Osteocyte (in vitro differentiated cells): ENCODE results near the gene MTMR10. TPM values are rescaled to one million over a fixed set of nuclear protein-coding genes. Genes with fewer than 3 reads are reported as not detected.

Experiments used
- DNase-seq: peaks from one replicate; pipeline ENCODE4 v3.0.0; 2021; ENCODE audit warnings: mixed read lengths; ENCODE audit not compliant: unreplicated experiment; ENCODE audit errors: extremely low spot score
- H3K27ac Mint-ChIP-seq: one replicate; pipeline ENCODE4 v1.8.0; 2021; ENCODE audit warnings: mild to moderate bottlenecking, mixed read lengths; ENCODE audit not compliant: unreplicated experiment
- H3K27me3 Mint-ChIP-seq: one replicate; pipeline ENCODE4 v1.8.0; 2021; ENCODE audit warnings: mixed read lengths; ENCODE audit not compliant: unreplicated experiment
- H3K36me3 Mint-ChIP-seq: one replicate; pipeline ENCODE4 v1.8.0; 2021; ENCODE audit warnings: mixed read lengths; ENCODE audit not compliant: unreplicated experiment
- H3K4me1 Mint-ChIP-seq: one replicate; pipeline ENCODE4 v1.8.0; 2021; ENCODE audit warnings: mixed read lengths; ENCODE audit not compliant: unreplicated experiment
- H3K4me3 Mint-ChIP-seq: one replicate; pipeline ENCODE4 v1.8.0; 2021; ENCODE audit warnings: mild to moderate bottlenecking, moderate library complexity, mixed read lengths; ENCODE audit not compliant: unreplicated experiment
- H3K9me3 Mint-ChIP-seq: one replicate; pipeline ENCODE4 v1.8.0; 2021; ENCODE audit warnings: mixed read lengths; ENCODE audit not compliant: unreplicated experiment
- total RNA-seq: library from RNA; stranded (reverse); gene quantifications from 2 replicates; pipeline ENCODE4 v1.2.1, GENCODE V29; 2021
- TF ChIP-seq, protein P1 (sequence below): fragments of 200-600 bp; sonication (generic); IDR thresholded peaks from 2 replicates; pipeline ENCODE4 v1.5.0; 2021; ENCODE audit warnings: antibody characterized with exemption, mild to moderate bottlenecking, moderate library complexity

The MTMR10 gene
- total RNA-seq, 1 donor from 2014 or later: 23.3 TPM

DNA sequence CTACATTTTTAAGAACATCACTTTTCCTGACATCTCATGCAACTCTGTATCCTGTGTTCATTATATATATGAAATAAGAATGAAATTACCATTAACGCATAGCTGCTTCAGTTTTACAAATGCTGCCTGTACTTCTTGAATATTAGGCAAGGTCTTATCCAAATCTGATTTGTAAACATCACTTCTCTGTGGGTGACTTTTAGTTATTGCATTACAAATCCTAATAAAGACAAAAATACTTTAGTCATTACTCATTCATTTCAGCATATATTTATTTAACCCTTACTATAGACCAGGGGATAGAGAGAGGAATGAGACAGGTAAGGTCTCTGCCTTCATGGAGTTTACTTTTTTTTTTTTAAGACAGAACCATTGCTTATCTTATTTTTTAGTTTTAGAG lies 36.8 kb downstream of the MTMR10 start:
- Mint-ChIP-seq H3K4me1 (peaks cover 21% of the 10 kb centered on the region), H3K4me3 (no peak overlapping the region), H3K36me3 (peaks cover 62% of the 10 kb centered on the region), H3K27me3 (no peaks in the 10 kb centered on the region), H3K27ac (no peak overlapping the region), H3K9me3 (no peaks in the 10 kb centered on the region)
- TF ChIP-seq, protein P1, sequence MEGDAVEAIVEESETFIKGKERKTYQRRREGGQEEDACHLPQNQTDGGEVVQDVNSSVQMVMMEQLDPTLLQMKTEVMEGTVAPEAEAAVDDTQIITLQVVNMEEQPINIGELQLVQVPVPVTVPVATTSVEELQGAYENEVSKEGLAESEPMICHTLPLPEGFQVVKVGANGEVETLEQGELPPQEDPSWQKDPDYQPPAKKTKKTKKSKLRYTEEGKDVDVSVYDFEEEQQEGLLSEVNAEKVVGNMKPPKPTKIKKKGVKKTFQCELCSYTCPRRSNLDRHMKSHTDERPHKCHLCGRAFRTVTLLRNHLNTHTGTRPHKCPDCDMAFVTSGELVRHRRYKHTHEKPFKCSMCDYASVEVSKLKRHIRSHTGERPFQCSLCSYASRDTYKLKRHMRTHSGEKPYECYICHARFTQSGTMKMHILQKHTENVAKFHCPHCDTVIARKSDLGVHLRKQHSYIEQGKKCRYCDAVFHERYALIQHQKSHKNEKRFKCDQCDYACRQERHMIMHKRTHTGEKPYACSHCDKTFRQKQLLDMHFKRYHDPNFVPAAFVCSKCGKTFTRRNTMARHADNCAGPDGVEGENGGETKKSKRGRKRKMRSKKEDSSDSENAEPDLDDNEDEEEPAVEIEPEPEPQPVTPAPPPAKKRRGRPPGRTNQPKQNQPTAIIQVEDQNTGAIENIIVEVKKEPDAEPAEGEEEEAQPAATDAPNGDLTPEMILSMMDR: no peak
- DNase-seq: no peak

DNA sequence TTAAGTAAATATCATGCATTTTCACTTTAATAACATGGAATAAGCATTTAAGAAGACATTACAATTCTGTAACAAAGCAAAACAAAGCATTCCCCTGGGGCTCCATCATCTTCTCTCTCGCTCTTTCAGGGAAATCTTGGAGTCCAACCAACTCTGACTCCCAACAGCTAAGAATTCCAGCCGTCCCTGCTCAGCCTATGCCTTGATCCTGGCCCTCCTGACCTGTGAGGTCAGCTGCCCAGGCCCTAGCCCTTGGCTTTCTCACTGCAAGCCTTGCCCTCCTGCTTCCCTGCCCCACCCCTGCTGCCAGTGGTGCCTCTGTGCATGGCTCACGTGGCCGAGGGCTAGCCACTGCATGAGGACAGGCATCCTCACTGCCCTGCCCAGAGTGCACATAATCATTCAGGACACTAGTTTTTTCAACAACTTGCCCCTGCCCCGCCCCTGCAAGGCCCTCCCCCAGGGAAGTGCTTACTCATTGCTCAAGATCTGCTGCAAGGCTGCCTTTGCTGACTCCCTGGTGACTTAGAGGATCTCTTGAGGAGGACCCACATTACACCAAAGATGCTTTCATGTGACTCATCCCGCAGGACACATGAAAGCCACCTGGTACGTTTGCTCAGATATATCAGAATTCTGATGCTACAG lies 37.6 kb downstream of the MTMR10 start:
- Mint-ChIP-seq H3K27me3 (no peaks in the 10 kb centered on the region), H3K27ac (peak overlapping the region; percentile 70), H3K4me3 (no peak overlapping the region), H3K4me1 (peaks cover 21% of the 10 kb centered on the region), H3K36me3 (peaks cover 63% of the 10 kb centered on the region), H3K9me3 (peaks cover 5% of the 10 kb centered on the region)
- TF ChIP-seq, protein P1: no peak
- DNase-seq: no peak

DNA sequence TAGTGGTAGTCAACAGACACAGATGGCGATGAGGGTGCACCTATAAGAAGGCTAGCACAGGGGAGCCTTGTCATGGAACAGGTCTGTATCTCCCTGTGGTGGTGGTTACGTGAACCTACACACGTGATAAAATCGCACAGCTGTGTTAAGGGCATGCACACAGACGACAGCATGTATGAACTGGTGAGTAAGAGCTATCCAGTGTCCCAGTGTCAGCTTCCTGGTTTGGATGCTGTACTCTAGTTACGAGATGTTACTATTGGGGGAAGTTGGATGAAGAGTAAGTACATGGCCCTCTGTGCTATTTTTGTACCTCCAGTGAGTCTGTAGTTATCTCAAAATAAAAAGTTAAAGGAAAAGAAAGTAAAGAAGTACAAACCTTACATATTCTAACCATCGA lies 38.2 kb downstream of the MTMR10 start:
- Mint-ChIP-seq H3K4me1 (peaks cover 21% of the 10 kb centered on the region), H3K27ac (peak overlapping the region; percentile 27), H3K36me3 (peaks cover 69% of the 10 kb centered on the region), H3K9me3 (peaks cover 5% of the 10 kb centered on the region), H3K4me3 (no peak overlapping the region), H3K27me3 (no peaks in the 10 kb centered on the region)
- TF ChIP-seq, protein P1: no peak
- no peak for DNase-seq

DNA sequence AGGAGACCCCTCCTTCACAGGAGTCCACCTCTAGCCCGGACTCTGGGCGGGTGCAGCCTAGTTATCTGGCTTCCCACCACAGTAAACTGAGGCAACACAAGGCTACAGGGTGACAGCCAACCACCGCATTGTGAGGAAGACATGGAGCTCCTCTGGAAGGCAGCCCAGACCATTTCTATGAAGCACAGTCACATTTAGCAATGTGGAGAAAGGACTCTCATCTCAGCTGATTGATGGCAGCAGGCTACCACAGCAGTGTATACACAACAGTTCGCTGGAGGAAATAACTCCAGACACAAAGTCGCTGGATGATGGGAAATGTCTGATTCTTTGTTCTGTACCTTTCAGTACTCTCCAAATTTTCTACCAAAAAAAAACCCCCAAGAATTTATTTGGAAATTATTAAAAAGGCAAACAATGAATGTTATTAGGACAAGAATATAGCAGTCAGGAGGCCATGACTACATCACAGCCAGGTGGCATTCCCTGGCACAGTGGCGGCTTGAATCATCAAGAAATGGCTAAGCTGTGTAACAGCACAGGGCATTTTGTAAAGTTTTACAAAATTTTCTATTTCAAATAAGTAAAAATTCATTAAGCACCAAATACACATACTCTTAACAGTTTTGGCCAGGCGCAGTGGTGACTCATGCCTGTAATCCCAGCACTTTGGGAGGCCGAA lies 47.6 kb downstream of the MTMR10 start:
- no peak overlapping the region for H3K27ac Mint-ChIP-seq
- H3K27me3 Mint-ChIP-seq: no peaks in the 10 kb centered on the region
- H3K4me3 Mint-ChIP-seq: no peak overlapping the region
- H3K4me1 Mint-ChIP-seq: no peaks in the 10 kb centered on the region
- TF ChIP-seq, protein P1: no peak
- DNase-seq: no peak
- H3K9me3 Mint-ChIP-seq: no peaks in the 10 kb centered on the region
- peaks cover 65% of the 10 kb centered on the region for H3K36me3 Mint-ChIP-seq

- H3K4me3 Mint-ChIP-seq: no peak overlapping the region
- TF ChIP-seq, protein P1: no peak
- no peaks in the 10 kb centered on the region for H3K4me1 Mint-ChIP-seq
- H3K27me3 Mint-ChIP-seq: no peaks in the 10 kb centered on the region
- H3K27ac Mint-ChIP-seq: no peak overlapping the region
- DNase-seq: no peak
- H3K36me3 Mint-ChIP-seq: peaks cover 62% of the 10 kb centered on the region
- H3K9me3 Mint-ChIP-seq: no peaks in the 10 kb centered on the region
Measured at GRCh38 chr15:30941520-30941919, 49.9 kb downstream of the MTMR10 start.
